Liver (tissue), 9 donors: Measurements from ENCODE around the gene C3orf20. TPM values are rescaled to one million over a fixed set of nuclear protein-coding genes. Genes with fewer than 3 reads are reported as not detected.

Experiments used
- DNase-seq: peaks from one replicate; pipeline ENCODE4 v3.0.0-alpha.2; 2017; ENCODE audit warnings: low spot score
- H3K27ac ChIP-seq, 2 donors: one replicate each; pipeline ENCODE4 v1.7.0; 2013; ENCODE audit warnings: inconsistent platforms in 2 of 2, low read length in 2 of 2, control low read depth in 1 of 2, low read depth in 1 of 2, mild to moderate bottlenecking in 1 of 2
- H3K27me3 ChIP-seq, 4 donors: one replicate each; pipeline versions ENCODE4 v1.6.1 to v1.7.0; 2013; ENCODE audit warnings: low read length in 3 of 4, inconsistent platforms in 1 of 4, mild to moderate bottlenecking in 1 of 4, moderate library complexity in 1 of 4; ENCODE audit not compliant: control insufficient read depth in 4 of 4, insufficient read depth in 4 of 4
- H3K36me3 ChIP-seq, 4 donors: one replicate each; pipeline versions ENCODE4 v1.6.1 to v1.7.0; 2013; ENCODE audit warnings: low read length in 3 of 4, mild to moderate bottlenecking in 3 of 4, low read depth in 1 of 4, moderate library complexity in 1 of 4; ENCODE audit not compliant: control insufficient read depth in 4 of 4, insufficient read depth in 3 of 4
- H3K4me1 ChIP-seq, 4 donors: one replicate each; pipeline versions ENCODE4 v1.6.1 to v1.7.0; 2013; ENCODE audit warnings: low read length in 3 of 4, mild to moderate bottlenecking in 3 of 4, moderate library complexity in 1 of 4; ENCODE audit not compliant: control insufficient read depth in 4 of 4, insufficient read depth in 4 of 4
- H3K4me3 ChIP-seq, 3 donors: one replicate each; pipeline versions ENCODE4 v1.6.1 to v1.7.0; 2013; ENCODE audit warnings: low read length in 3 of 3, control low read depth in 1 of 3, low read depth in 1 of 3, mild to moderate bottlenecking in 1 of 3
- H3K9ac ChIP-seq, 2 donors: one replicate each; pipeline ENCODE4 v1.7.0; 2013; ENCODE audit warnings: low read length in 2 of 2, mild to moderate bottlenecking in 2 of 2, moderate library complexity in 2 of 2, control low read depth in 1 of 2, low read depth in 1 of 2
- H3K9me3 ChIP-seq, 4 donors: one replicate each; pipeline versions ENCODE4 v1.6.1 to v1.7.0; 2013; ENCODE audit warnings: low read length in 3 of 4; ENCODE audit not compliant: control insufficient read depth in 4 of 4
- ATF3 ChIP-seq: IDR thresholded peaks from 2 replicates; pipeline ENCODE4 v1.6.1; 2016; ENCODE audit warnings: antibody characterized with exemption
- CTCF ChIP-seq: fragments of 150-350 bp; IDR thresholded peaks from 2 replicates; pipeline ENCODE4 v1.5.1; 2017; ENCODE audit warnings: improper control_type of control experiment, low read depth, low read length; ENCODE audit not compliant: missing input control
- EGR1 ChIP-seq, 2 donors: IDR thresholded peaks; 2 replicates each; pipeline ENCODE4 v1.6.1; 2016 to 2018; ENCODE audit warnings: antibody characterized with exemption in 2 of 2, low read depth in 2 of 2
- FOXA1 ChIP-seq: IDR thresholded peaks from 2 replicates; pipeline ENCODE4 v1.6.1; 2016; ENCODE audit warnings: antibody characterized with exemption
- FOXA2 ChIP-seq: IDR thresholded peaks from 2 replicates; pipeline ENCODE4 v1.6.1; 2016; ENCODE audit warnings: antibody characterized with exemption
- GABPA ChIP-seq, 2 donors: IDR thresholded peaks in 1 of 2; conservative IDR thresholded peaks in 1 of 2; 2 replicates each; pipeline ENCODE4 v1.6.1; 2016; ENCODE audit warnings: antibody characterized with exemption in 2 of 2, mild to moderate bottlenecking in 1 of 2, moderate library complexity in 1 of 2
- HNF4A ChIP-seq, 2 donors: conservative IDR thresholded peaks; 2 replicates each; pipeline ENCODE4 v1.6.1; 2016; ENCODE audit warnings: antibody characterized with exemption in 2 of 2, mild to moderate bottlenecking in 2 of 2
- HNF4G ChIP-seq: IDR thresholded peaks from 2 replicates; pipeline ENCODE4 v1.6.1; 2016; ENCODE audit warnings: antibody characterized with exemption
- JUND ChIP-seq, 2 donors: IDR thresholded peaks; 2 replicates each; pipeline ENCODE4 v1.6.1; 2016; ENCODE audit warnings: antibody characterized with exemption in 2 of 2
- MAX ChIP-seq: IDR thresholded peaks from 2 replicates; pipeline ENCODE4 v1.6.1; 2016; ENCODE audit warnings: antibody characterized with exemption
- NR2F2 ChIP-seq: IDR thresholded peaks from 2 replicates; pipeline ENCODE4 v1.6.1; 2016; ENCODE audit warnings: antibody characterized with exemption
- RAD21 ChIP-seq, 2 donors: IDR thresholded peaks; 2 replicates each; pipeline ENCODE4 v1.6.1; 2016; ENCODE audit warnings: antibody characterized with exemption in 2 of 2, mild to moderate bottlenecking in 2 of 2
- REST ChIP-seq: IDR thresholded peaks from 2 replicates; pipeline ENCODE4 v1.6.1; 2016; ENCODE audit warnings: antibody characterized with exemption, mild to moderate bottlenecking
- RXRA ChIP-seq, 2 donors: IDR thresholded peaks; 2 replicates each; pipeline ENCODE4 v1.6.1; 2017 to 2018; ENCODE audit warnings: antibody characterized with exemption in 2 of 2, mild to moderate bottlenecking in 1 of 2
- SP1 ChIP-seq: IDR thresholded peaks from 2 replicates; pipeline ENCODE4 v1.6.1; 2018; ENCODE audit warnings: antibody characterized with exemption, mild to moderate bottlenecking
- TAF1 ChIP-seq: conservative IDR thresholded peaks from 2 replicates; pipeline ENCODE4 v1.6.1; 2016; ENCODE audit warnings: antibody characterized with exemption, mild to moderate bottlenecking
- YY1 ChIP-seq: IDR thresholded peaks from 2 replicates; pipeline ENCODE4 v1.6.1; 2016; ENCODE audit warnings: antibody characterized with exemption, mild to moderate bottlenecking
- ZBTB33 ChIP-seq: IDR thresholded peaks from 2 replicates; pipeline ENCODE4 v1.6.1; 2016; ENCODE audit warnings: antibody characterized with exemption
- WGBS: extraction: QIAGEN DNeasy Blood & Tissue Kit; methylation state at CpG from one replicate; pipeline ENCODE4 v1.1.7; 2013; 5-methylcytosine and 5-hydroxymethylcytosine counted together
- polyA plus RNA-seq, 2 donors: library from polyadenylated mRNA; stranded (reverse) in 1 of 2; unstranded in 1 of 2; fragments of 200-250 nt in 1 of 2; fragments of >200 nt in 1 of 2; fragmentation: Nextera tagmentation in 1 of 2; extraction: Ambion mirVana in 1 of 2; gene quantifications; one replicate each; pipeline versions ENCODE4 v1.2.1 to v1.2.3, GENCODE V29; 2013 to 2015
- total RNA-seq, 2 donors: library from RNA; depleted of rRNA; stranded (reverse); fragments of >200 nt; gene quantifications; one replicate each; pipeline ENCODE4 v1.2.3, GENCODE V29; 2014
- donor health status: healthy.
- donor health status: healthy.
- donor health status: healthy.
- donor health status: healthy.
- donor health status: healthy.

C3orf20 gene
- total and polyA plus RNA-seq, 4 donors, result 0.05 to 0.08 TPM; not detected in 2

GRCh38 chr3:14796403-14797077 is 121.6 kb downstream of the C3orf20 start:
- H3K36me3 ChIP-seq, result no peaks in the 10 kb centered on the region
- no peak for DNase-seq
- H3K4me1 ChIP-seq, result peaks cover 0 to 5% (median 3%) of the 10 kb centered on the region in 4 donors
- no peaks in the 10 kb centered on the region for H3K27me3 ChIP-seq
- no peak for TF ChIP-seq EGR1 (IDR thresholded peaks at IDR 0.05; ENCODE audit: low read depth in 2 of 2)
- TF ChIP-seq SP1, result no peak
- TF ChIP-seq NR2F2, result no peak
- TF ChIP-seq TAF1, result no peak
- no peak for TF ChIP-seq RAD21 (IDR thresholded peaks at IDR 0.05)
- TF ChIP-seq MAX, result no peak
- TF ChIP-seq HNF4G, result no peak
- H3K9me3 ChIP-seq, result no peaks in the 10 kb centered on the region
- H3K4me3 ChIP-seq, result no peak overlapping the region
- whole genome bisulfite sequencing, result 90% methylated on average over 14 of the region's 14 CpGs
- no peak overlapping the region for H3K27ac ChIP-seq
- H3K9ac ChIP-seq, result no peak overlapping the region

- H3K27ac ChIP-seq, result no peak overlapping the region
- TF ChIP-seq JUND (IDR thresholded peaks at IDR 0.05), result no peak
- TF ChIP-seq REST, result no peak
- no peak for TF ChIP-seq SP1
- no peak for TF ChIP-seq YY1
- no peak for TF ChIP-seq EGR1 (IDR thresholded peaks at IDR 0.05; ENCODE audit: low read depth in 2 of 2)
- no peak for TF ChIP-seq ZBTB33
- TF ChIP-seq TAF1, result no peak
- TF ChIP-seq ATF3, result no peak
- no peak for TF ChIP-seq FOXA2
- no peak for TF ChIP-seq HNF4G
- no peak for TF ChIP-seq RAD21 (IDR thresholded peaks at IDR 0.05)
- no peak for TF ChIP-seq NR2F2
- no peak for TF ChIP-seq MAX
- no peak for TF ChIP-seq CTCF
- TF ChIP-seq RXRA (IDR thresholded peaks at IDR 0.05), result no peak
- TF ChIP-seq GABPA (IDR thresholded peaks at IDR 0.05 in 1 of 2, conservative IDR thresholded peaks at IDR 0.05 in 1 of 2), result no peak
- no peak for TF ChIP-seq FOXA1
- TF ChIP-seq HNF4A (conservative IDR thresholded peaks at IDR 0.05), result no peak
- H3K27me3 ChIP-seq, result no peaks in the 10 kb centered on the region
- no peaks in the 10 kb centered on the region for H3K9me3 ChIP-seq
- no peak overlapping the region for H3K9ac ChIP-seq
- H3K4me1 ChIP-seq, result peaks cover 5 to 14% (median 11%) of the 10 kb centered on the region in 4 donors
- H3K36me3 ChIP-seq, result no peaks in the 10 kb centered on the region
- 88% methylated on average over 4 of the region's 4 CpGs for WGBS
- no peak for DNase-seq
- no peak overlapping the region for H3K4me3 ChIP-seq
Observed at GRCh38 chr3:14797731-14798130, 122.8 kb downstream of the C3orf20 start.
